ENCODE measurements around the gene A4GALT. TPM values are rescaled to one million over a fixed set of nuclear protein-coding genes. Genes with fewer than 3 reads are reported as not detected.

Gene A4GALT
- total RNA-seq: under 1 TPM in 3 of 5 donors, not detected in 2; 0.26 to 0.60 (median 0.46) TPM
- total RNA-seq (2013): not detected
- 0 to 0.70 (median 0) reads per million in 29 experiments for total RNA-seq

- DNase-seq (peak in 3 of 35 experiments; percentile 7 to 9 (median 7)), ATAC-seq (replicated peaks in 1 of 4) (peak; percentile 16 to 52 (median 46))
- peaks cover 14 to 24% (median 18%) of the 10 kb centered on the region in 3 donors for H3K4me1 Mint-ChIP-seq
- WGBS (ENCODE audit: insufficient coverage): 2% methylated on average over 104 of the region's 104 CpGs
- Histone ChIP-seq H3K27me3 (replicated peaks in 1 of 2; ENCODE audit: control insufficient read depth in 2 of 2, extremely low read depth in 1 of 2, insufficient read depth in 2 of 2, low read length in 1 of 2) (peaks cover 17 to 82% of the 10 kb centered on the region in 2 experiments), H3K36me3 (ENCODE audit: control insufficient read depth in 2 of 2, extremely low read depth in 1 of 2, insufficient read depth in 1 of 2, low read length in 1 of 2) (no peaks in the 10 kb centered on the region), H3K4me3 (ENCODE audit: control insufficient read depth in 1 of 2, extremely low read depth in 1 of 2, low read length in 1 of 2) (peak within 1 kb of the TSS in 1 of 2 donors; percentile 32), H3K9me3 (no peaks in the 10 kb centered on the region), H3K4me1 (ENCODE audit: control insufficient read depth in 1 of 2, extremely low read depth in 1 of 2, insufficient read depth in 2 of 2, low read length in 2 of 2) (peaks cover 4 to 12% of the 10 kb centered on the region in 2 experiments), H3K27ac (ENCODE audit: low read length) (no peak within 1 kb of the TSS)
- CTCF ChIA-PET: no interaction called here
- POLR2A ChIA-PET: no interaction called here
- no peaks in the 10 kb centered on the region for H3K9me3 Mint-ChIP-seq
- H3K4me3 Mint-ChIP-seq: peak within 1 kb of the TSS; percentile 62 to 76 (median 67)
- H3K27ac Mint-ChIP-seq: peak within 1 kb of the TSS in 1 of 2 donors; percentile 27
- peaks cover 57 to 66% of the 10 kb centered on the region in 2 donors for H3K27me3 Mint-ChIP-seq
- H3K36me3 Mint-ChIP-seq: no peaks in the 10 kb centered on the region
Measured at GRCh38 chr22:42720263-42721044, at the start of gene A4GALT. A4GALT (minus strand) TSS chr22:42720870; CDS start chr22:42693951, 26,919 bp downstream.

GRCh38 chr22:42770448-42770726, 49.7 kb upstream of the A4GALT start:
- Mint-ChIP-seq H3K27me3 (peaks cover 7 to 21% of the 10 kb centered on the region in 2 donors), H3K36me3 (no peaks in the 10 kb centered on the region), H3K27ac (no peak overlapping the region), H3K4me1 (peaks cover 0 to 3% (median 0%) of the 10 kb centered on the region in 3 donors), H3K4me3 (no peak overlapping the region), H3K9me3 (no peaks in the 10 kb centered on the region)
- H3K27me3 ChIP-seq (replicated peaks in 1 of 2; ENCODE audit: control insufficient read depth in 2 of 2, extremely low read depth in 1 of 2, insufficient read depth in 2 of 2, low read length in 1 of 2): peaks cover 0 to 34% of the 10 kb centered on the region in 2 experiments
- DNase-seq (no peak), ATAC-seq (replicated peaks in 1 of 4) (no peak)
- ChIA-PET CTCF (no interaction called here), POLR2A (no interaction called here)
- WGBS (ENCODE audit: insufficient coverage): no CpG with 5 or more reads among the region's 4 CpGs
- no peaks in the 10 kb centered on the region for H3K4me1 ChIP-seq (ENCODE audit: control insufficient read depth in 1 of 2, extremely low read depth in 1 of 2, insufficient read depth in 2 of 2, low read length in 2 of 2)
- no peak overlapping the region for H3K27ac ChIP-seq (ENCODE audit: low read length)
- H3K4me3 ChIP-seq (ENCODE audit: control insufficient read depth in 1 of 2, extremely low read depth in 1 of 2, low read length in 1 of 2): no peak overlapping the region
- H3K36me3 ChIP-seq (ENCODE audit: control insufficient read depth in 2 of 2, extremely low read depth in 1 of 2, insufficient read depth in 1 of 2, low read length in 1 of 2): no peaks in the 10 kb centered on the region
- H3K9me3 ChIP-seq: no peaks in the 10 kb centered on the region

- no peaks in the 10 kb centered on the region for H3K9me3 Mint-ChIP-seq
- H3K27me3 Mint-ChIP-seq: peaks cover 7 to 23% of the 10 kb centered on the region in 2 donors
- Histone ChIP-seq H3K27me3 (replicated peaks in 1 of 2; ENCODE audit: control insufficient read depth in 2 of 2, extremely low read depth in 1 of 2, insufficient read depth in 2 of 2, low read length in 1 of 2) (peaks cover 0 to 40% of the 10 kb centered on the region in 2 experiments), H3K4me1 (ENCODE audit: control insufficient read depth in 1 of 2, extremely low read depth in 1 of 2, insufficient read depth in 2 of 2, low read length in 2 of 2) (no peaks in the 10 kb centered on the region), H3K36me3 (ENCODE audit: control insufficient read depth in 2 of 2, extremely low read depth in 1 of 2, insufficient read depth in 1 of 2, low read length in 1 of 2) (no peaks in the 10 kb centered on the region), H3K4me3 (ENCODE audit: control insufficient read depth in 1 of 2, extremely low read depth in 1 of 2, low read length in 1 of 2) (no peak overlapping the region), H3K27ac (ENCODE audit: low read length) (no peak overlapping the region), H3K9me3 (no peaks in the 10 kb centered on the region)
- H3K4me3 Mint-ChIP-seq: no peak overlapping the region
- ATAC-seq (replicated peaks in 1 of 4) (peak in 1 of 4 experiments; percentile 19), DNase-seq (no peak)
- no peaks in the 10 kb centered on the region for H3K36me3 Mint-ChIP-seq
- ChIA-PET POLR2A (interaction anchor here in 1 of 2 donors (0.7 kb wide), 1 partner anchor 10 kb away, joined by 3 read pairs; no protein-coding TSS in a partner anchor), CTCF (no interaction called here)
- H3K4me1 Mint-ChIP-seq: peaks cover 0 to 3% (median 0%) of the 10 kb centered on the region in 3 donors
- WGBS (ENCODE audit: insufficient coverage): 74% methylated on average over 44 of the region's 50 CpGs
- no peak overlapping the region for H3K27ac Mint-ChIP-seq
Measured at GRCh38 chr22:42769574-42770447, 49.1 kb upstream of the A4GALT start.

GRCh38 chr22:42769238-42769573, 48.5 kb upstream of the A4GALT start:
- Histone ChIP-seq H3K9me3 (no peaks in the 10 kb centered on the region), H3K4me1 (ENCODE audit: control insufficient read depth in 1 of 2, extremely low read depth in 1 of 2, insufficient read depth in 2 of 2, low read length in 2 of 2) (no peaks in the 10 kb centered on the region), H3K4me3 (ENCODE audit: control insufficient read depth in 1 of 2, extremely low read depth in 1 of 2, low read length in 1 of 2) (no peak overlapping the region), H3K27me3 (replicated peaks in 1 of 2; ENCODE audit: control insufficient read depth in 2 of 2, extremely low read depth in 1 of 2, insufficient read depth in 2 of 2, low read length in 1 of 2) (peaks cover 0 to 41% of the 10 kb centered on the region in 2 experiments), H3K36me3 (ENCODE audit: control insufficient read depth in 2 of 2, extremely low read depth in 1 of 2, insufficient read depth in 1 of 2, low read length in 1 of 2) (no peaks in the 10 kb centered on the region), H3K27ac (ENCODE audit: low read length) (no peak overlapping the region)
- DNase-seq: no peak
- no peak for ATAC-seq (replicated peaks in 1 of 4)
- ChIA-PET CTCF (no interaction called here), POLR2A (interaction anchor here in 1 of 2 donors (0.7 kb wide), 1 partner anchor 9 kb away, joined by 3 read pairs; no protein-coding TSS in a partner anchor)
- H3K27me3 Mint-ChIP-seq: peaks cover 7 to 27% of the 10 kb centered on the region in 2 donors
- no peaks in the 10 kb centered on the region for H3K36me3 Mint-ChIP-seq
- 85% methylated on average over 9 of the region's 11 CpGs for WGBS (ENCODE audit: insufficient coverage)
- H3K9me3 Mint-ChIP-seq: no peaks in the 10 kb centered on the region
- H3K4me1 Mint-ChIP-seq: peaks cover 0 to 3% (median 0%) of the 10 kb centered on the region in 3 donors
- no peak overlapping the region for H3K4me3 Mint-ChIP-seq
- H3K27ac Mint-ChIP-seq: no peak overlapping the region

- H3K27ac Mint-ChIP-seq: no peak overlapping the region
Measured at GRCh38 chr22:42768385-42769035, 47.8 kb upstream of the A4GALT start.

GRCh38 chr22:42766860-42767259, 46.2 kb upstream of the A4GALT start:
- H3K36me3 Mint-ChIP-seq: no peaks in the 10 kb centered on the region
- H3K36me3 ChIP-seq (ENCODE audit: control insufficient read depth in 2 of 2, extremely low read depth in 1 of 2, insufficient read depth in 1 of 2, low read length in 1 of 2): no peaks in the 10 kb centered on the region
- no peak overlapping the region for H3K27ac ChIP-seq (ENCODE audit: low read length)
- H3K27me3 ChIP-seq (replicated peaks in 1 of 2; ENCODE audit: control insufficient read depth in 2 of 2, extremely low read depth in 1 of 2, insufficient read depth in 2 of 2, low read length in 1 of 2): peaks cover 0 to 33% of the 10 kb centered on the region in 2 experiments
- no peaks in the 10 kb centered on the region for H3K9me3 Mint-ChIP-seq
- no peak overlapping the region for H3K27ac Mint-ChIP-seq
- ATAC-seq (replicated peaks in 1 of 4) (no peak), DNase-seq (no peak)
- WGBS (ENCODE audit: insufficient coverage): 30% methylated on average over 7 of the region's 8 CpGs
- no peak overlapping the region for H3K4me3 ChIP-seq (ENCODE audit: control insufficient read depth in 1 of 2, extremely low read depth in 1 of 2, low read length in 1 of 2)
- H3K27me3 Mint-ChIP-seq: peaks cover 7 to 23% of the 10 kb centered on the region in 2 donors
- no peak overlapping the region for H3K4me3 Mint-ChIP-seq
- peaks cover 0 to 3% (median 0%) of the 10 kb centered on the region in 3 donors for H3K4me1 Mint-ChIP-seq
- no peaks in the 10 kb centered on the region for H3K4me1 ChIP-seq (ENCODE audit: control insufficient read depth in 1 of 2, extremely low read depth in 1 of 2, insufficient read depth in 2 of 2, low read length in 2 of 2)
- CTCF ChIA-PET: no interaction called here
- POLR2A ChIA-PET: no interaction called here
- no peaks in the 10 kb centered on the region for H3K9me3 ChIP-seq

More at GRCh38 chr22:42768385-42769035, 47.8 kb upstream of the A4GALT start:
- POLR2A ChIA-PET: no interaction called here
- peaks cover 0 to 3% (median 0%) of the 10 kb centered on the region in 3 donors for H3K4me1 Mint-ChIP-seq
- no peak overlapping the region for H3K4me3 Mint-ChIP-seq
- ATAC-seq (replicated peaks in 1 of 4) (no peak), DNase-seq (no peak)
- Histone ChIP-seq H3K4me3 (ENCODE audit: control insufficient read depth in 1 of 2, extremely low read depth in 1 of 2, low read length in 1 of 2) (no peak overlapping the region), H3K4me1 (ENCODE audit: control insufficient read depth in 1 of 2, extremely low read depth in 1 of 2, insufficient read depth in 2 of 2, low read length in 2 of 2) (no peaks in the 10 kb centered on the region), H3K36me3 (ENCODE audit: control insufficient read depth in 2 of 2, extremely low read depth in 1 of 2, insufficient read depth in 1 of 2, low read length in 1 of 2) (no peaks in the 10 kb centered on the region), H3K27ac (ENCODE audit: low read length) (no peak overlapping the region), H3K27me3 (replicated peaks in 1 of 2; ENCODE audit: control insufficient read depth in 2 of 2, extremely low read depth in 1 of 2, insufficient read depth in 2 of 2, low read length in 1 of 2) (peaks cover 0 to 44% of the 10 kb centered on the region in 2 experiments), H3K9me3 (no peaks in the 10 kb centered on the region)
- peaks cover 7 to 27% of the 10 kb centered on the region in 2 donors for H3K27me3 Mint-ChIP-seq
- CTCF ChIA-PET: no interaction called here
- no peaks in the 10 kb centered on the region for H3K9me3 Mint-ChIP-seq
- WGBS (ENCODE audit: insufficient coverage): 81% methylated on average over 14 of the region's 22 CpGs
- no peaks in the 10 kb centered on the region for H3K36me3 Mint-ChIP-seq

Measured in T-cell (primary cell).